ENCODE measurements around the gene ANO2.
"Not testable (repeated sequence)": the region's sequence is repeated elsewhere in the genome, so short reads cannot be mapped to it uniquely, and the experiment has no call there.

The ANO2 gene

GRCh38 chr12:5916785-5917290 lies 28.2 kb downstream of the ANO2 start:
- DNase-seq, result no peak

GRCh38 chr12:5915511-5915910 lies 29.5 kb downstream of the ANO2 start:
- no peak for DNase-seq

- no peak for DNase-seq
Observed at GRCh38 chr12:5914387-5915149, 30.5 kb downstream of the ANO2 start.

- DNase-seq, result no peak
Observed at GRCh38 chr12:5913387-5913786, 31.7 kb downstream of the ANO2 start.

- no peak for DNase-seq
Observed at GRCh38 chr12:5912437-5913334, 32.4 kb downstream of the ANO2 start.

- DNase-seq, result no peak
Observed at GRCh38 chr12:5912011-5912410, 33.0 kb downstream of the ANO2 start.

- DNase-seq, result no peak
Observed at GRCh38 chr12:5910790-5911548, 34.1 kb downstream of the ANO2 start.

GRCh38 chr12:5909560-5909959 lies 35.5 kb downstream of the ANO2 start:
- no peak for DNase-seq

GRCh38 chr12:5908251-5908650 lies 36.8 kb downstream of the ANO2 start:
- DNase-seq, result no peak

GRCh38 chr12:5907807-5908206 lies 37.3 kb downstream of the ANO2 start:
- no peak for DNase-seq

GRCh38 chr12:5905757-5906156 lies 39.3 kb downstream of the ANO2 start:
- no peak for DNase-seq

GRCh38 chr12:5904969-5905368 lies 40.1 kb downstream of the ANO2 start:
- DNase-seq, result no peak

- no peak for DNase-seq
Observed at GRCh38 chr12:5904441-5904840, 40.6 kb downstream of the ANO2 start.

- DNase-seq, result no peak
Observed at GRCh38 chr12:5902736-5903135, 42.3 kb downstream of the ANO2 start.

GRCh38 chr12:5901416-5901815 lies 43.6 kb downstream of the ANO2 start:
- DNase-seq, result no peak

GRCh38 chr12:5900533-5901205 lies 44.4 kb downstream of the ANO2 start:
- DNase-seq, result no peak

- DNase-seq, result no peak
Observed at GRCh38 chr12:5900076-5900475, 45.0 kb downstream of the ANO2 start.

- DNase-seq, result no peak
Observed at GRCh38 chr12:5899675-5900074, 45.4 kb downstream of the ANO2 start.

GRCh38 chr12:5898874-5899273 lies 46.2 kb downstream of the ANO2 start:
- DNase-seq, result no peak

- DNase-seq, result no peak
Observed at GRCh38 chr12:5889381-5890047, 55.5 kb downstream of the ANO2 start.

- DNase-seq, result no peak
Observed at GRCh38 chr12:5888816-5889315, 56.2 kb downstream of the ANO2 start.

- not testable (repeated sequence) for DNase-seq
Observed at GRCh38 chr12:5887819-5888218, 57.2 kb downstream of the ANO2 start.

Data from NCI-H187 (cell line).